ENCODE results near the gene OR10AD1.
"Not testable (repeated sequence)": the region's sequence is repeated elsewhere in the genome, so short reads cannot be mapped to it uniquely, and the experiment has no call there.

OR10AD1 gene, protein sequence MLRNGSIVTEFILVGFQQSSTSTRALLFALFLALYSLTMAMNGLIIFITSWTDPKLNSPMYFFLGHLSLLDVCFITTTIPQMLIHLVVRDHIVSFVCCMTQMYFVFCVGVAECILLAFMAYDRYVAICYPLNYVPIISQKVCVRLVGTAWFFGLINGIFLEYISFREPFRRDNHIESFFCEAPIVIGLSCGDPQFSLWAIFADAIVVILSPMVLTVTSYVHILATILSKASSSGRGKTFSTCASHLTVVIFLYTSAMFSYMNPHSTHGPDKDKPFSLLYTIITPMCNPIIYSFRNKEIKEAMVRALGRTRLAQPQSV

DNA sequence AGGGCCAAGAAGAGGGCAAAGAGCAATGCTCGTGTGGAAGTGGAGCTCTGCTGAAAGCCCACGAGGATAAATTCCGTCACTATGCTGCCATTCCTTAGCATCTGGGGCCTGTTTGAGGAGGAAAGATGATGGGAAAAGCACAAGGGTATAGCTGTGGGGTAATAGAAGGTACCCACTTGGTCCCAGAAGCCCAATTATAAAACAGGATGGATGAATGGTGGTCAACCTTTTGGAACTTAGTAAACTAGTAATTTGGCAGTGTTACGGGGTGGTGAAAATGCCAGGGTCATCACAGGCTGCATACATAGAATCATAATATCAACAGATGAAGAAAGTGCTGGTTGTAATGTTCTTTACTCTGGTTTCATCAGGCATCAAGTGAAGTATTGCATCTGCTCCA, at the start of gene OR10AD1:
TSS of gene OR10AD1 (minus strand) at position 101 of the 400 bp plus-strand sequence. CDS start at position 101, 0 bp downstream.
- DNase-seq, result no peak

DNA sequence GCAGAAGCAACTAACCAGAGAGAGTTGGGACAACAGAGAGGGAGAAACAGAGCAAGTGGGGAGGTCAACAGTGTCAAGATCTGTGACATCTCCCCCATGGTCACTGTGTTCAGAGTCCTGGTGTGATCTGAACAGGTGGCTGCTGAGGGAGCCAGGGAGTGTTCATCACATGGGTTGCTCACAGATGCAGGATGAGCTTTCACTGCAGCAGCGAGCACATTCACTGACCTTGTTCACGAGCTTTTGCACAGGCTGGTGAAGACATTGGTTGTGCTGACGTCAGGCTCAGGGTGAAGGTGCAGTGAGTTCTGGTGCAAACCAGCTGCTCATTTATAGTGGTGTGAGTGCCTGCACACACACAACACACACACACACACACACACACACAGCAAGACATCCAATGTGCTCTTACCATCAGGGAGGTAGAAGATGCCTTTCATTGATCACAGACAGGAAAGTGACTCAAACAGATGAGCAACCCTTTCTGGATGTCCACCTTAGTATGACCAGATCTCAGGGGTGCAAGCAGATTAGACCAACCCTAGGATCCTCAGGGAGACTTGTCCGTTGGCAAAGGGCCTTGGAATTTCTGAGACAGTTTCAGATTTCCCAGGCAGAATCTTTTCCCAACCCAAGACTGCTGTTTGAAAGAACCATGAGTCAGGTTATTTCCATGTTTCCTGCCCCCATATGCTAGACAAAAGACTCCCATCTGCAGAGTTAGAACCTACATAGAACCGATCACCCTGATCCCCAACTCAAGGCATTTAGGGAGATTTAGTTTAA, 44.3 kb upstream of the OR10AD1 start:
- DNase-seq, result no peak

DNA sequence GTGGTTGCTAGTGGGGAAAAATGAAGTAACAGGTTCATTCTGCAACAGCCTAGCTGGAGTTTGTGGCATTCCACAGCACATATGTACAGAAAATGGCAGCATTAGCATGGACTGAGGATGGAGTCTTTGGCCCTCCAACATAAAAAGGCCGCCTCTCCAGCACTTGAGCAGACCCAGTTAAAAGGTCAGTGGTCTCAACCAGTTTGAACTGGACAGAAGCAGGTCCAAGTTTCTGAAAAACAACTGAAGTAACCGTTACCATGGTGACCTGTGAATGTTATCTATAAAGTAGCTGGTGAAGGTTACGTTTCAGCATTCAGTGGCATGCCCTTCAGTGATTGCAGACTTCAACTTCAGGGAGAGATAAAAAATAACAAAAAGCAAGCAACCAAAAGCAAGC, 34.1 kb upstream of the OR10AD1 start:
- no peak for DNase-seq

DNA sequence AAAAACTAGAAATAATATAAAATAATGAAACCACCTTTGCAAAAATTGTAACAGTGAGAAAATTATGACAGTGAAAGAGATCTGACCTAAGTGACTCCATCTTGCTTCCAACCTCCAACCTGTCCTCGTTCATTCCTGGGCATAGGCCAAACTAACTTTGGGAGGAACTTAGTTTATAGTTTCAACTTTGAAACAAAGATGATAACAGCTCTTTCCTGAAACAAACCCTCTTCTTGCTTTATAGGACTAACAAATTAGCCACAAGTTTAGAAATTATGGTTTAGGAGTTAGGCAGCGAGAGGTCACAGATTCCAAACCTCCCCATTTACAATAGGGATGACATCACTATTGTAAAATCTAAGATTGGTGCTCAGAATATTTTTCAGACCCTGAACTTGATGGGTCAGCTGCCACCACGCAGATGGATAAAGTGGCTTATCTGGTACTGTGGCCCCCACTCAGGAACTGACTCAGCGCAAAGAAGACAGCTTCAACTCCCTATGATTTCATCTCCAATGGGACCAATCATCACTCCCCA, 32.8 kb upstream of the OR10AD1 start:
- DNase-seq, result no peak

DNA sequence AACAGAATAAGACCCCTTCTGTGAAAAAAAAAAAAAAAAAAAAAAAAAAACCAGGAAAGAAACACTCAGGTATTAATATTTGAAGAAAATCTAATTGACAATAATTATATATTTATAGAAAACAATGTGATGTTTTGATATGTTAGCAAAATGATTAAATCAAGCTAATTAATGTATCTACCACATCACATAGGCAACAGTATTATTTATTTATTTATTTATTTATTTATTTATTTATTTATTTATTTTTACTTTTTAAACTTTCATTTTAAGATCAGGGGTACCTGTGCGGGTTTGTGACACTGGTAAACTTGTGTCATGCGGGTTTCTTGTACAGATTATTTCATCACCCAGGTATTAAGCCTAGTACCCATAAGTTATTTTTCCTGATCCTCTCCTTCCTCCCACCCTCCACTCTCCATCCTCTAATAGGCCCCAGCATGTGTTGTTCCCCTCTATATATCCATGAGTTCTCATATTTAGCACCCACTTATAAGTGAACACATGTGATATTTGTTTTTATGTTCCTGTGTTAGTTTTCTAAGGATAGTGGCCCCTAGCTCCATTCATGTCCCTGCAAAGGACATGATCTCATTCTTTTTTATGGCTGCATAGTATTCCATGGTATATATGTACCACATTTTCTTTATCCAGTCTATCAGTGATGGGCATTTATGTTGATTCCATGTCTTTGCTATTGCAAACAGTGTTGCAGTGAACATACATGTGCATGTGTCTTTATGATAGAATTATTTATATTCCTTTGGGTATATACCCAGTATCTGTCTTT, 28.3 kb upstream of the OR10AD1 start:
- not testable (repeated sequence) for DNase-seq

DNA sequence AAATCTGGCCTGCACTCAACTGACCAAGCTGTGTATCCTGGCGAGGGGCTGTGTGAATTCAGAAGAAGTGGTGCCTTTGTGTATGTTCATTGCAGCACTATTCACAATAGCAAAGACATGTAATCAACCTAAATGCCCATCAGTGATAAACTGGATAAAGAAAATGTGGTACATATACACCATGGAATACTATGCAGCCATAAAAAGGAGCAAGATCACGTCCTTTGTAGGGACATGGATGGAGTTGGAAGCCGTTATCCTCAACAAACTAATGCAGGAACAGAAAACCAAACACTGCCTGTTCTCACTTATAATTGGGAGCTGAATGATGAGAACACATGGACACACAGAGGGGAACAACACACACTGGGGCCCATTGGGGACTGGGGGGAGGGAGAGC, 21.4 kb upstream of the OR10AD1 start:
- not testable (repeated sequence) for DNase-seq

DNA sequence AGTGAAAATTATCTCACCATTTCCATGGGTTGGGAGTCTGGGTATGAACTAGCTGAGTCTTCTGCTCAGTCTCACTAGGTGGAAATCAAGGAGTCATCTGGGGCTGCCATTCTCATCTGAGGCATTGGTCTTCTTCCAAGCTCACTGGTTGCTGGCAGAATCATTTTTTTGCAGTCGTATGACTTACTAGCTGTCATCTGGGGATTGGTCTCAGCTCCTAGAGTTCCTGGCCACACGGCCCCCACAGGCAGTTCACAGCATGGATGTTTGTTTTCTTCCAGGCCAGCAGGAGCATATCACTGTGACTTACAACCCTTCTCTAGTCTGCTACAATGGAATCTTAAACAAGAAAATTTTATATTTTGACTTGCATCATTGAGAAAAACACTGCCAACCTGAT, 18.6 kb upstream of the OR10AD1 start:
- no peak for DNase-seq

DNA sequence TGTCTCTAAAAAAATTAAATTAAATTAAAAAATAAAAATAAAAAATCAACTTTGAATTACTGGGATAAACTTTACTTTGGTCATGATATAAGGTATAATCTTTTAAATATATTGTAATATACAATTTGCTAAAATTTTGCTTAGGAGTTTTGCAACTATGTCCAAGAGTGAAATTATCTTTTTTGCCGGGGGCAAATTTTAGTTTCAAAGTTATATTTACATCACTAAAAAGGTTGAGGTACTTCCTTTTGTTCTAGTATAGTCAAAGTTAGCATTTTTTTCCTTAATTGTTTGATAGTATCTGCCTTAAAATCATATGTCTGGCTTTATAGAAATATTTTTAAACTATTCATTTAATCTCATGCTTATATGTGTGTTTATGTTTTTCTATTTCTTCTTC, 17.6 kb upstream of the OR10AD1 start:
- DNase-seq, result no peak

DNA sequence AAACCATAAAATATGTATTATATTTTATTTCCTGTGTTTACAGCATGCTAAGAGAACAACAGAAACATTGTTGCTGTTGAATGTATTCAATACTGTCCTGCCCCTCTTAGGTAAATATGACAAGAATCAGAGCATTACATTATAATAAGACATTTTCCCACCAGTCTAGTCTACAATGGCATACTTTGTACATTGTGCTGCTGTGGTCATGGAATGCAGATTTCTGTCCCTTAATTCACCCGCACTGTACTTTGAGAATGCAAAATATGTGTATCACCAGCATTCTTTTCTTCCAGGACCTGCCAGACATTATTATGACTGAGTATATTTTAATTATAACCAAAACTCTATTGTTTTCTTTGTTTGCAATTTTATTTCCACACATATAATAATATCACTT, 16.5 kb upstream of the OR10AD1 start:
- DNase-seq, result no peak

DNA sequence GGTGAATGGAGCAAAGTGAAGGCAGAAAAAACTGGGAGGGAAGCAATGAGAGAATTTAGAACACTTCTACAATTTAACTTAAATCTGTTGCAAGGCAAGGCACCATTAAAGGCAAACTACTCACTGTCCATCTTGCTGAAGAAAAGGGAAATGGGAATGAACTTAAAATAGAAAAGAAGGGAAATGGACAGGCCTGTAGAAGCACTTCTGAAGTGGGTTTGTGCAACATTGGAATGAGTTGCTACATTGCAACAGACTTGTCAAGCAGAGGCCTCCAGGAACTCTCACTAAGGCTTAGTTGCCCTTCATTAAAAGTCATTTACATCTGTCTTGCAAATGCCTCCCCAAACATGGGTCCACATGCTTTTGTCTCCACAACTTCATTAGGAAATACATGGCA, 13.7 kb upstream of the OR10AD1 start:
- DNase-seq, result no peak

DNA sequence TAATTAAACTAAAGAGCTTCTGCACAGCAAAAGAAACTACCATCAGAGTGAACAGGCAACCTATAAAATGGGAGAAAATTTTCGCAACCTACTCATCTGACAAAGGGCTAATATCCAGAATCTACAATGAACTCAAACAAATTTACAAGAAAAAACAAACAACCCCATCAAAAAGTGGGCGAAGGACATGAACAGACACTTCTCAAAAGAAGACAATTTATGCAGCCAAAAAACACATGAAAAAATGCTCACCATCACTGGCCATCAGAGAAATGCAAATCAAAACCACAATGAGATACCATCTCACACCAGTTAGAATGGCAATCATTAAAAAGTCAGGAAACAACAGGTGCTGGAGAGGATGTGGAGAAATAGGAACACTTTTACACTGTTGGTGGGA, 6.4 kb upstream of the OR10AD1 start:
- DNase-seq, result not testable (repeated sequence)

DNA sequence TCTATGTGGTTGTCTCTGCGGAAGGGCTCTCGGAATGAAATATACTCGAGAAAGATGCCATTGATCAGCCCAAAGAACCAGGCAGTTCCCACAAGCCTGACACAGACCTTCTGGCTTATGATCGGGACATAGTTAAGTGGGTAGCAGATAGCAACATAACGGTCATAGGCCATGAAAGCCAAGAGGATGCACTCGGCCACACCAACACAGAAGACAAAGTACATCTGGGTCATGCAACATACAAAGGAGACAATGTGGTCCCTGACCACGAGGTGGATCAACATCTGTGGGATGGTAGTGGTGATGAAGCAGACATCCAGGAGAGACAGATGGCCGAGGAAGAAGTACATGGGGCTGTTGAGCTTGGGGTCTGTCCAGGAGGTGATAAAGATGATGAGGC, 326 bp downstream of the OR10AD1 start:
- no peak for DNase-seq

DNA sequence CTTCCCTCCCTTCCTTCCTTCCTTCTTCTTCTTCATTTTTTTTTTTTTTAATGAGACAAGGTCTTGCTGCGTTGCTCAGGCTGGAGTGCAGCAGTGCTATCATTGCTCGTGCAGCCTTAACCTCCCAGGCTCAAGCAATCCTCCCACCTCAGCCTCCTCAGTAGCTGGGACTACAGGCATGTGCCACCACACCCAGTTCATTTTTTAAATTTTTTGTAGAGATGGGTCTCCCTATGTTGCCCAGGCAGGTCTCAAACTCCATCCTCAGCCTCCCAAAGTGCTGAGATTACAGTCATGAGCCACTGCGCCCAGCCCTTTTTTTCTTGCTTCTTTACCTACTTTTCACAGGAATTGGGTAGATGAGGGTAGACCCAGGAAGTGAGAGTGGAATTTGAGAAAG, 1.6 kb downstream of the OR10AD1 start:
- DNase-seq, result no peak

DNA sequence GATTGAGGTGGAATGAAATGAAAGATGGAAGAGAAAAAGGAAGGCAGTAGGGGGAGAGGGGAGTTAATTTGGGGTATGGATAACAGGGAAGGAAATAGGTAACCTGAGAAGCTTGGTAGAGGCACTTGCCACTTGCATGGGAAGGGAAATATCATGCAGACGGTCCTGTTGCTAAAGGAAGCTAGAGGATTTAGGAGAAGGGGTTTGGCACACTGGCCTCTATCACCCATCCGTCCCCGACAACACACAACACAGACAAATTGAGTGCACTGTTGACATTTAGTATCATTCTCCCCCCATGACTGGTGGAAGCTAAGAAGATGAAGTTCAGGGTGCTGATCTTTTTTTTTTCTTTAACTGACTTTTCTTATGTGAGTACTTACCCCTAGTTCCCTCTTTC, 2.0 kb downstream of the OR10AD1 start:
- DNase-seq, result no peak

DNA sequence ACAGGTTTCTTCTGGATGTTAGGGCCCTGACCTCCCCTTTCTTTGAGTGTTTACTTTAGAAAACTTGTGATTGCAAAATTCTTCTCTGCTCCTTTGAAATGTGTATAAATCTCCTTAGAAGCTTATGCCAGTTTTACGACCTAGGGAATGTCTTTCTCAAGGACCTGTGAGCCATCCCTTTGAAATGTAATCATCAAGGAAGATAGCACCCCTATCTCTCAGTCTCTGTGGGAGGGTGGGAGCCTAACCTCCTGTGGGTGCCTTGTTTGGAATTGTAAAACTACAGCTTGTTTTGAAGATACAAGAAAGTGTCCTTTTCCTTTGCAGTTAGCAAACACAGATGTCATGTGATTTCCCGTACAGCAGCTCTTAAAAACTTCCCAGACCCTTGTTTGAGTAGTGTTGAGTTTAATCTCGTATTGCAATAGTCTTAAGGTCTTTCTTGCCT, 3.3 kb downstream of the OR10AD1 start:
- no peak for DNase-seq

DNA sequence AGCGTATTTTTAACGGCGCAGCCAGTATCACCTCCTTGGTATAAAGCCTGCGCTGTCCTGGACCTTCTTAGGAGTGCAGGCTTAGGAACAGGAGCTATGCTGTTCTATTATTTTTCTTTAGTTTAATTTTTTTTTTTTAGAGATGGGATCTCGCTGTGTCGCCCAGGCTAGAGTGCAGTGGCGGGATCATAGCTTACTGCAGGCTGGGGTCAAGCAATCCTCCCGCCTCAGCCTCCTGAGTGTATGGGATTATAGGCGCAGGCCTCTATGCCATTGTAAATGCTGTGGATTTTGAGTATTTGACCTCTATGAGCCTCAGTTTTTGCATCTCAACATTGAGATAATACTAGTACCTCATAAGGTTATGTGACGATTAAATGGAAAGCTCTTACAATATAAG, 4.1 kb downstream of the OR10AD1 start:
- no peak for DNase-seq

DNA sequence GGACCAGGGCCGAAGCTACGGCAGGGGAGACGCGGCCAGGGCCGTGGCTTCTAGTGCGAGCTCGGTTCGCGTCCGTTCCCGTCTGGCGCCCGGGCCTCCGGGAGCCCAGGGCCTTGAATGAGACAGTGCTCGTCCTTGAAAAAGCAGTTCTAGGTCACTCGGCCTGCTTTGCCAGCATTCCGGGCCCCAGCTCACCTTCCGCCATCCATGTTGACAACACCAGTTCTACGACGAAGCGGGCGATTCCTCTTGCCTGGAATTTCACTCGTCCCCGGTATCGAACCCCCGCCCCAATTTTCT, 4.5 kb downstream of the OR10AD1 start:
- peak; percentile 49 for DNase-seq

DNA sequence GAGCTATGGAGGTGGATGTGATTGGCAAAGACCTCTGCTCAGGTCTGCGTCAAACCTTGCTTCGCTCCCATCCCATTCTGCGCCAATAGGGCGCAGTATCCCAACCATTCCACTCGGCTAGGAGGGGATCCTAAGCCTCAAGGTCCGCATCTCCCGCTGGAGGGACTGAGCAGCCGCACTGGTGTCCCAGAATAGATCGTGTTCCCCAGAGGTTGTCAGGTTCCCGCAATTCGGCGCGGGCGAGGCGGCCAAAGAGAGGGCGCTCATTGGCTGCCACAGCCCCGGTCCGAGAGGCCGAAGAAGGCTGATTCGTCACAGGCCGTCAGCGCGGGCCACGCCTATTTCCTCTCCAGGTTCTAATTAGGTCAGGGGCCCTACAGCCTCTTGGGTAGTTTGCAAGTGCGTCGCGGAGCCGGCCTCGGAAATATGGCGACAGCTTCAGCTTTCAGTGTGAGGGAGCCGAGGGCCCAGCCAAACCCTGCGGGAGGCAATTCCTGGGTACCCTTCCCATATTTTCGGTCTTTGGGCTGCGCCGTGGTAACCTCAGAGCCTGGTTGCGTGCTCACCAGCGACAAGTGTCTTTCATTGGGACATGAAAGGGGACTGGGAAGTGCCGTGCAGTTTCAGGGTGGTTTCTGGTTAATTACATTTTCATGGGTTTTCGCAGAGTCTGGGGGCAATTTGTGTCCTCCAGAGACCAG, 5.0 kb downstream of the OR10AD1 start:
- peak; percentile 94 for DNase-seq

DNA sequence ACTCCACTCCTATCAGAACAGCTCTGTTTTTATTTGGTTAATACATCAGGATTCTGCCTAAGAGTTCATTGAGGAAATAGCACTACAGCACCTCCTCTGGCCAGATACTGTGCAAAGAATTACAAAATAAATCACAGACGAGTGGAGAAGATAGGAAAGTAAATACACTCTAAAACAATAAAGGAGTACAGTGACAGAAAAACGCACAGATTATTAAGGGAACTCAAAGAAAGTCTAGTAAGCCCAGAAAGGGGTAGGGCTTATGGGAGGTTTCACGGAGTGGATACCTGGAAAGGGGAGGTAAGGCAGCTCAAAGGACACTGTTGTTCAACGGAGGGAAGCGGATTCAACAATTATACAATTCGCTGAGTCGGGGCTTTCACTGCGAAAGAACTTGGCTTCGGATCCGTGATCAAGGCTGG, 5.5 kb downstream of the OR10AD1 start:
- DNase-seq, result no peak

DNA sequence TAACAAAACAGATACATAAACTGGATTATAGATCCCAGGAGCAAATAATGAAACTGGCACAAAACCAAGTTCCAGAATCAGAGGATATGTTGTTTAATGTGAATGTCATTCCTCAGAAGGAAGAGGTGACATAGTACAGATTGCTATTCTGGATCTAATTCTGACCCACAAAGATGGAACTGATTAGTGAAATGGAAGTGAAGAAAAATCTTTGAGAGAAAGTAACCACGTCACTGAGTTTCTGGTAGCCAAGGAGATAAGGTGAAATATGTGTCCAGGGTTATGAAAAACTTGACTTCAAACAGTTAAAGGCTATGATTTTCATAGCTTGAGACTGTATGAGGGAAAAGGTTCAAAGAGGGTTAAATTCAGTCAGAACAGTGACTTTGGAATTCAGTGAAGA, 8.3 kb downstream of the OR10AD1 start:
- DNase-seq, result no peak

DNA sequence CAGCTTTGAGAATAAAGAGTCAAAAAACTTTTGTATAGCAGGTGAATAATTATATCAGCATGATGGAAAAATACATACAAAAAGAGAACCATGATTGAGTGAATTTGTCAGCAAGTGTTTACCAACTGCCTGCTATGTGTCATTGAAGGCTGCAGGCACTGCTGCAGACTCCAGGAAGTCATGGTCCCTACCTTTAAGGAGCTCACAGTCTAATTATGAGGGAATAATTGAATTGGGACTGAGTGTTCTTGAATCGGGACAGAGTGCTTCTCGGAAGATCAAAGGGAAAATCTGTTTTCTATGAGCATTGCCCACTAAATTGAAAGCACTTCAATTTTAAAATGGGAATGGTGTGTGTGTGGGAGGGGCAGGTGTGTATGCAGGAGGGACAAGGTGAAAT, 9.5 kb downstream of the OR10AD1 start:
- DNase-seq, result no peak

DNA sequence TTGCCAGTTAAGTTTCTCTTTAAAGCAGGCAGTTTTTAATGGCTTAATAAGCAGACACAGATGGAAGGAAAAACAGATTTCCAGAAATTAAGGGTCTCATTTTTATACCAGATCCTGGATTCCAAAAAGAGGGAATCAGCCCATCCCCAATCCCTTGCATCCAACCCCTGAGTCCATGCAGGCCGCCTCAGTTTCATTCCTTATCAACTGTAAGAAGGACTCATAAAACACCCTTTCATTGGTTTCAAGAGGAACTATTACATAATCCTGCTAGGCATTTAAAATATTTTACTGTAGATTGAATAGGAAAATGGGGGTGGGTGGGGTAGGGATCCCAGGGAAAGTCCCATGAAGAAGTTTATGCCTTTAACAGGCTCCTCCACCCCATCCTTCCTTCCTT, 10.2 kb downstream of the OR10AD1 start:
- no peak for DNase-seq

DNA sequence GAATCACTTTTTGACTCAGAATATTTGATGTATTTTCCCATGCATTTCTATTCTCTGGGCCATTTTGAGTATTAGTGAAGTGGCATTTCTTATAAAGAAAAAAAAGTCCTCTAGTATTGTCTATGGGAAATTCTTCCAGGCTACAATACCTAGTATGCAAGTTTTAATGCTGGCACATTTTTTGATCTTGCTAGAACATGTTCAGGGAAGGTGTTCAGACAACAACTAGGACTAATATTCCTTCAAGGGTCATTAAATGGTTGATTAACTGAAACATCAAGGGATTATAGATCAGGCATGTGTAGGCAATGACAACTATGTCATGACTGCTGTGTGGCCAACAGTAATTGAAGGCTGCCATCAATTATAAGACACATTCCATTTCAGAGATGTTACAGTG, 12.0 kb downstream of the OR10AD1 start:
- no peak for DNase-seq

Data from stimulated activated CD8-positive, alpha-beta memory T cell treated with anti-CD3 and anti-CD28 coated beads, Interleukin-4, amount 100 ng/mL, for 48 hours (primary cell).